ENCODE data around the gene NLN.

The NLN gene

GRCh38 chr5:65808818-65809217, 86.8 kb downstream of the NLN start:
- DNase-seq (ENCODE audit: low read depth) = no peak

GRCh38 chr5:65809817-65810531, 88.0 kb downstream of the NLN start:
- no peak for DNase-seq (ENCODE audit: low read depth)

- no peak for DNase-seq (ENCODE audit: low read depth)
Measured at GRCh38 chr5:65811004-65811403, 89.0 kb downstream of the NLN start.

GRCh38 chr5:65811885-65812284, 89.9 kb downstream of the NLN start:
- DNase-seq (ENCODE audit: low read depth) = no peak

- no peak for DNase-seq (ENCODE audit: low read depth)
Measured at GRCh38 chr5:65812648-65813047, 90.6 kb downstream of the NLN start.

GRCh38 chr5:65813174-65813573, 91.2 kb downstream of the NLN start:
- DNase-seq (ENCODE audit: low read depth) = no peak

GRCh38 chr5:65815161-65815560, 93.2 kb downstream of the NLN start:
- no peak for DNase-seq (ENCODE audit: low read depth)

- DNase-seq (ENCODE audit: low read depth) = no peak
Measured at GRCh38 chr5:65816729-65817128, 94.7 kb downstream of the NLN start.

- DNase-seq (ENCODE audit: low read depth) = no peak
Measured at GRCh38 chr5:65817931-65818330, 95.9 kb downstream of the NLN start.

- no peak for DNase-seq (ENCODE audit: low read depth)
Measured at GRCh38 chr5:65818592-65818991, 96.6 kb downstream of the NLN start.

GRCh38 chr5:65819215-65819904, 97.4 kb downstream of the NLN start:
- DNase-seq (ENCODE audit: low read depth) = no peak

- no peak for DNase-seq (ENCODE audit: low read depth)
Measured at GRCh38 chr5:65819905-65820240, 97.9 kb downstream of the NLN start.

GRCh38 chr5:65820373-65820772, 98.4 kb downstream of the NLN start:
- DNase-seq (ENCODE audit: low read depth) = no peak

- no peak for DNase-seq (ENCODE audit: low read depth)
Measured at GRCh38 chr5:65821966-65822365, 100.0 kb downstream of the NLN start.

GRCh38 chr5:65822710-65823109, 100.7 kb downstream of the NLN start:
- DNase-seq (ENCODE audit: low read depth) = no peak

- no peak for DNase-seq (ENCODE audit: low read depth)
Measured at GRCh38 chr5:65823204-65823603, 101.2 kb downstream of the NLN start.

GRCh38 chr5:65823845-65824445, 101.9 kb downstream of the NLN start:
- DNase-seq (ENCODE audit: low read depth) = no peak

GRCh38 chr5:65825408-65826328, 103.7 kb downstream of the NLN start:
- DNase-seq (ENCODE audit: low read depth) = no peak

- DNase-seq (ENCODE audit: low read depth) = no peak
Measured at GRCh38 chr5:65828022-65828896, 106.3 kb downstream of the NLN start.

GRCh38 chr5:65830856-65831255, 108.9 kb downstream of the NLN start:
- no peak for DNase-seq (ENCODE audit: low read depth)

GRCh38 chr5:65831276-65831675, 109.3 kb downstream of the NLN start:
- no peak for DNase-seq (ENCODE audit: low read depth)
